Epithelial cell of esophagus (primary cell): ENCODE results near the gene LAT.

Experiments used
- DNase-seq: peaks from one replicate; pipeline ENCODE4 v3.0.0; 2010; ENCODE audit warnings: low read depth
- H3K4me3 ChIP-seq: 2 replicates; pipeline ENCODE4 v1.5.1; 2011; ENCODE audit warnings: mild to moderate bottlenecking, low read length, control low read depth
- CTCF ChIP-seq: IDR thresholded peaks from 2 replicates; pipeline ENCODE4 v1.5.1; 2011; ENCODE audit warnings: low read depth, mild to moderate bottlenecking, low read length, control low read depth, inconsistent platforms; ENCODE audit not compliant: insufficient read depth; ENCODE audit errors: missing control alignments

Gene LAT

GRCh38 chr16:28943281-28943680 is 41.6 kb upstream of the LAT start:
- no peak for DNase-seq
- no peak for TF ChIP-seq CTCF
- no peak overlapping the region for H3K4me3 ChIP-seq

GRCh38 chr16:28946681-28947080 is 38.2 kb upstream of the LAT start:
- H3K4me3 ChIP-seq: no peak overlapping the region
- TF ChIP-seq CTCF: no peak
- DNase-seq: no peak

- peak; percentile 100 for DNase-seq
- peak within 1 kb of the TSS; percentile 74 for H3K4me3 ChIP-seq
- no peak for TF ChIP-seq CTCF
Measured at GRCh38 chr16:28950648-28951409, 34.0 kb upstream of the LAT start, which contains the start of gene NFATC2IP. NFATC2IP (plus strand) TSS chr16:28950937; CDS start chr16:28951012, 75 bp downstream.

GRCh38 chr16:28951410-28951943 is 33.4 kb upstream of the LAT start:
- TF ChIP-seq CTCF: no peak
- DNase-seq: peak; percentile 33
- peak overlapping the region; percentile 74 for H3K4me3 ChIP-seq

- H3K4me3 ChIP-seq: no peak overlapping the region
- no peak for TF ChIP-seq CTCF
- DNase-seq: no peak
Measured at GRCh38 chr16:28958216-28958615, 26.6 kb upstream of the LAT start.

GRCh38 chr16:28958836-28959235 is 26.0 kb upstream of the LAT start:
- TF ChIP-seq CTCF: no peak
- no peak for DNase-seq
- no peak overlapping the region for H3K4me3 ChIP-seq

- no peak for TF ChIP-seq CTCF
- H3K4me3 ChIP-seq: no peak overlapping the region
- no peak for DNase-seq
Measured at GRCh38 chr16:28964072-28964471, 20.8 kb upstream of the LAT start.
